PC-9 (cell line): ENCODE data around the gene MAP2K2. TPM values are rescaled to one million over a fixed set of nuclear protein-coding genes. Genes with fewer than 3 reads are reported as not detected.

Experiments
- BruUV-seq: library from RNA; stranded (reverse); fragments of 400-500 nt; replicated peaks from 2 replicates; lab custom pipeline; 2021; lab: Mats Ljungman, UMichigan
- CTCF ChIA-PET: fragments of 300-600 bp; sonication (Branson Sonifier 250); formaldehyde crosslinking; loops from one replicate; lab custom pipeline; 2022; ENCODE audit warnings: antibody characterized with exemption; lab: Charles Lee
- POLR2A ChIA-PET: fragments of 300-600 bp; sonication (Branson Sonifier 250); formaldehyde crosslinking; loops from one replicate; lab custom pipeline; 2022; ENCODE audit warnings: antibody characterized with exemption; ENCODE audit not compliant: unreplicated experiment; lab: Charles Lee
- DNase-seq, 2 experiments: peaks; one replicate each; pipeline versions ENCODE4 v3.0.0 to v3.0.0-alpha.2; 2015 to 2022; ENCODE audit warnings: mixed read lengths in 1 of 2
- H2AFZ ChIP-seq: fragments of 200-600 bp; sonication (generic); 2 replicates; pipeline ENCODE4 v1.8.1; 2017; ENCODE audit warnings: antibody characterized with exemption
- H3F3A ChIP-seq: fragments of 200-600 bp; sonication (generic); 2 replicates; pipeline ENCODE4 v1.8.1; 2017; ENCODE audit warnings: antibody characterized with exemption, mild to moderate bottlenecking, low read depth; ENCODE audit not compliant: insufficient read depth
- H3K27ac ChIP-seq: fragments of 200-600 bp; sonication (generic); 2 replicates; pipeline ENCODE4 v1.6.1; 2016; ENCODE audit warnings: mixed run types
- H3K27me3 ChIP-seq: fragments of 200-600 bp; sonication (generic); 2 replicates; pipeline ENCODE4 v1.6.1; 2016; ENCODE audit warnings: low read depth, mixed run types; ENCODE audit not compliant: insufficient read depth
- H3K36me3 ChIP-seq: fragments of 200-600 bp; sonication (generic); 2 replicates; pipeline ENCODE4 v1.6.1; 2016; ENCODE audit warnings: low read depth, mixed run types
- H3K4me1 ChIP-seq: fragments of 200-600 bp; sonication (generic); replicated peaks from 2 replicates; pipeline ENCODE4 v1.6.1; 2016; ENCODE audit warnings: mixed run types; ENCODE audit not compliant: insufficient read depth
- H3K4me2 ChIP-seq: fragments of 200-600 bp; sonication (generic); 2 replicates; pipeline ENCODE4 v1.6.1; 2017; ENCODE audit warnings: mixed run types
- H3K4me3 ChIP-seq: fragments of 200-600 bp; sonication (generic); 2 replicates; pipeline ENCODE4 v1.6.1; 2016; ENCODE audit warnings: mixed run types
- H3K79me2 ChIP-seq: fragments of 200-600 bp; sonication (generic); 2 replicates; pipeline ENCODE4 v1.6.1; 2017; ENCODE audit warnings: low read depth, mixed run types
- H3K9me2 ChIP-seq: fragments of 200-600 bp; sonication (generic); 2 replicates; pipeline ENCODE4 v1.8.1; 2017; ENCODE audit warnings: mild to moderate bottlenecking; ENCODE audit not compliant: insufficient read depth
- H3K9me3 ChIP-seq: fragments of 200-600 bp; sonication (generic); 2 replicates; pipeline ENCODE4 v1.8.1; 2016; ENCODE audit warnings: low read depth; ENCODE audit not compliant: insufficient read depth
- H4K20me1 ChIP-seq: fragments of 200-600 bp; sonication (generic); 2 replicates; pipeline ENCODE4 v1.8.1; 2017; ENCODE audit not compliant: insufficient read depth
- CTCF ChIP-seq: fragments of 200-600 bp; sonication (generic); conservative IDR thresholded peaks from 2 replicates; pipeline ENCODE4 v1.6.1; 2017; ENCODE audit warnings: mixed run types, antibody characterized with exemption, mild to moderate bottlenecking, moderate library complexity
- EZH2 ChIP-seq: fragments of 200-600 bp; sonication (generic); IDR thresholded peaks from 2 replicates; pipeline ENCODE4 v1.8.0; 2017; ENCODE audit warnings: antibody characterized with exemption, low read depth
- intact Hi-C: fragments of 100-400 bp; cut with micrococcal nuclease; formaldehyde crosslinking; loops from one replicate; pipeline ENCODE4 v1.10.0; 2022; ENCODE audit not compliant: unreplicated experiment
- total RNA-seq: library from RNA; stranded (reverse); gene quantifications from 2 replicates; pipeline ENCODE4 v1.2.3, GENCODE V29; 2021

Gene MAP2K2
- total RNA-seq, 1 experiment from 2014 or later: 160 TPM

GRCh38 chr19:4081441-4082129 lies 42.3 kb downstream of the MAP2K2 start:
- H3K4me3 ChIP-seq: no peak overlapping the region
- no peak overlapping the region for H3K27ac ChIP-seq
- no peak overlapping the region for H3K4me2 ChIP-seq
- BruUV-seq: no TSS peak
- intact Hi-C loops: no loop called here
- H3K9me2 ChIP-seq: no peaks in the 10 kb centered on the region
- H3F3A ChIP-seq: peaks cover 29% of the 10 kb centered on the region; the same call in 1 of the 2 replicates
- CTCF ChIA-PET: no interaction called here
- H3K4me1 ChIP-seq: peaks cover 28% of the 10 kb centered on the region
- no peaks in the 10 kb centered on the region for H4K20me1 ChIP-seq
- H3K9me3 ChIP-seq: no peaks in the 10 kb centered on the region
- H2AFZ ChIP-seq: no peak overlapping the region
- DNase-seq: no peak
- no peaks in the 10 kb centered on the region for H3K27me3 ChIP-seq
- H3K79me2 ChIP-seq: no peaks in the 10 kb centered on the region
- no peaks in the 10 kb centered on the region for H3K36me3 ChIP-seq
- TF ChIP-seq CTCF (no peak), EZH2 (no peak)
- POLR2A ChIA-PET: no interaction called here

GRCh38 chr19:4080473-4080872 lies 43.4 kb downstream of the MAP2K2 start:
- H2AFZ ChIP-seq: no peak overlapping the region
- H3K27me3 ChIP-seq: no peaks in the 10 kb centered on the region
- ChIA-PET POLR2A (no interaction called here), CTCF (no interaction called here)
- no peaks in the 10 kb centered on the region for H3K9me3 ChIP-seq
- H3K4me2 ChIP-seq: no peak overlapping the region
- intact Hi-C loops: no loop called here
- H3K79me2 ChIP-seq: no peaks in the 10 kb centered on the region
- no peaks in the 10 kb centered on the region for H3K36me3 ChIP-seq
- H3K4me1 ChIP-seq: peaks cover 20% of the 10 kb centered on the region
- H3K27ac ChIP-seq: no peak overlapping the region
- no peaks in the 10 kb centered on the region for H3K9me2 ChIP-seq
- H4K20me1 ChIP-seq: no peaks in the 10 kb centered on the region
- BruUV-seq: no TSS peak
- TF ChIP-seq EZH2 (no peak), CTCF (no peak)
- no peak overlapping the region for H3K4me3 ChIP-seq
- H3F3A ChIP-seq: peaks cover 23% of the 10 kb centered on the region; the same call in 1 of the 2 replicates
- DNase-seq: no peak

- ChIA-PET CTCF (interaction anchor here (0.6 kb wide), 1 partner anchor 51 kb away, joined by 7 read pairs; no protein-coding TSS in a partner anchor), POLR2A (interaction anchor here (0.6 kb wide), 1 partner anchor 62 kb away, joined by 3 read pairs; no protein-coding TSS in a partner anchor)
- Histone ChIP-seq H3F3A (peaks cover 7% of the 10 kb centered on the region; the same call in 1 of the 2 replicates), H2AFZ (no peak overlapping the region), H3K27ac (no peak overlapping the region), H3K79me2 (no peaks in the 10 kb centered on the region), H3K9me3 (no peaks in the 10 kb centered on the region), H4K20me1 (no peaks in the 10 kb centered on the region), H3K4me3 (no peak overlapping the region), H3K36me3 (no peaks in the 10 kb centered on the region), H3K9me2 (no peaks in the 10 kb centered on the region), H3K4me1 (peaks cover 2% of the 10 kb centered on the region; the same call in 1 of the 2 replicates), H3K27me3 (no peaks in the 10 kb centered on the region), H3K4me2 (no peak overlapping the region)
- BruUV-seq: no TSS peak
- no peak for TF ChIP-seq CTCF
- no peak for DNase-seq
- intact Hi-C loops: no loop called here
These were observed 45.9 kb downstream of the MAP2K2 start for GRCh38 chr19:4077800-4078684.
